HEK293 (cell line): ENCODE measurements around the gene FAF2.

Experiments used
- CTCF ChIA-PET: fragments of 350-600 bp; formaldehyde crosslinking; extraction: SDS; loops from one replicate; lab custom pipeline; 2021; ENCODE audit warnings: antibody characterized with exemption; lab: Yijun Ruan, JAX
- POLR2A ChIA-PET: fragments of 300-600 bp; formaldehyde crosslinking; extraction: SDS; loops from one replicate; lab custom pipeline; 2020; ENCODE audit warnings: antibody characterized with exemption, inconsistent platforms; lab: Yijun Ruan, JAX
- H3K27ac ChIP-seq: fragments of 200-500 bp; sonication (Bioruptor generic); 2 replicates; pipeline ENCODE4 v1.5.1; 2014; ENCODE audit warnings: low read depth, low read length, control low read depth, inconsistent platforms; ENCODE audit errors: extremely low read depth
- H3K36me3 ChIP-seq, 2 experiments: fragments of 200-500 bp in 1 of 2; sonication (Bioruptor generic) in 1 of 2; 1 replicate in 1 of 2; 2 replicates in 1 of 2; pipeline ENCODE4 v1.5.1; 2014 to 2017; ENCODE audit warnings: inconsistent platforms in 2 of 2, low read length in 2 of 2; ENCODE audit not compliant: control insufficient read depth in 2 of 2, insufficient read depth in 1 of 2
- H3K4me1 ChIP-seq: fragments of 200-500 bp; sonication (Bioruptor generic); 2 replicates; pipeline ENCODE4 v1.5.1; 2014; ENCODE audit warnings: mild to moderate bottlenecking, low read length, inconsistent platforms; ENCODE audit not compliant: control insufficient read depth, insufficient read depth
- H3K4me3 ChIP-seq: 2 replicates; pipeline ENCODE4 v1.5.1; 2011; ENCODE audit warnings: low read depth, mild to moderate bottlenecking, control low read depth, low read length, moderate library complexity
- H3K9me3 ChIP-seq: fragments of 200-500 bp; sonication (Bioruptor generic); 2 replicates; pipeline ENCODE4 v1.5.1; 2014; ENCODE audit warnings: low read depth, low read length, inconsistent platforms; ENCODE audit not compliant: control insufficient read depth, insufficient read depth
- GLI4 ChIP-seq: fragments of 450-650 bp; formaldehyde crosslinking; IDR thresholded peaks from 2 replicates; pipeline ENCODE4 v1.5.1; 2016; ENCODE audit warnings: missing biosample characterization, missing genetic modification characterization
- GLIS1 ChIP-seq: fragments of 450-650 bp; formaldehyde crosslinking; IDR thresholded peaks from 2 replicates; pipeline ENCODE4 v1.5.1; 2016; ENCODE audit warnings: missing biosample characterization, missing genetic modification characterization
- GLIS2 ChIP-seq: fragments of 450-650 bp; formaldehyde crosslinking; IDR thresholded peaks from 2 replicates; pipeline ENCODE4 v1.5.1; 2016; ENCODE audit warnings: missing biosample characterization, missing genetic modification characterization
- MZF1 ChIP-seq: fragments of 450-650 bp; formaldehyde crosslinking; IDR thresholded peaks from 2 replicates; pipeline ENCODE4 v1.5.1; 2017; ENCODE audit warnings: missing biosample characterization, missing genetic modification characterization, borderline replicate concordance
- PATZ1 ChIP-seq: fragments of 450-650 bp; formaldehyde crosslinking; IDR thresholded peaks from 2 replicates; pipeline ENCODE4 v1.5.1; 2016; ENCODE audit warnings: missing biosample characterization, missing genetic modification characterization
- RBAK ChIP-seq: fragments of 450-650 bp; formaldehyde crosslinking; IDR thresholded peaks from 2 replicates; pipeline ENCODE4 v1.5.1; 2016; ENCODE audit warnings: missing biosample characterization, missing genetic modification characterization
- ZBTB26 ChIP-seq: fragments of 450-650 bp; formaldehyde crosslinking; optimal IDR thresholded peaks from 2 replicates; pipeline ENCODE3; 2016; ENCODE audit warnings: missing biosample characterization, mild to moderate bottlenecking, missing genetic modification characterization
- ZBTB48 ChIP-seq: fragments of 450-650 bp; formaldehyde crosslinking; IDR thresholded peaks from 2 replicates; pipeline ENCODE4 v1.5.1; 2016; ENCODE audit warnings: missing biosample characterization, missing genetic modification characterization
- ZBTB49 ChIP-seq: fragments of 450-650 bp; formaldehyde crosslinking; IDR thresholded peaks from 2 replicates; pipeline ENCODE4 v1.5.1; 2016; ENCODE audit warnings: missing biosample characterization, missing genetic modification characterization, low read depth
- ZBTB6 ChIP-seq: fragments of 450-650 bp; formaldehyde crosslinking; IDR thresholded peaks from 2 replicates; pipeline ENCODE4 v1.5.1; 2017; ENCODE audit warnings: missing biosample characterization, missing genetic modification characterization
- ZIC2 ChIP-seq: fragments of 450-650 bp; formaldehyde crosslinking; IDR thresholded peaks from 2 replicates; pipeline ENCODE4 v1.5.1; 2016; ENCODE audit warnings: missing biosample characterization, missing genetic modification characterization
- ZNF10 ChIP-seq: fragments of 450-650 bp; formaldehyde crosslinking; IDR thresholded peaks from 2 replicates; pipeline ENCODE4 v1.5.1; 2017; ENCODE audit warnings: missing biosample characterization, missing genetic modification characterization
- ZNF169 ChIP-seq: fragments of 450-650 bp; formaldehyde crosslinking; IDR thresholded peaks from 2 replicates; pipeline ENCODE4 v1.5.1; 2016; ENCODE audit warnings: missing biosample characterization, missing genetic modification characterization
- ZNF214 ChIP-seq: fragments of 450-650 bp; formaldehyde crosslinking; IDR thresholded peaks from 2 replicates; pipeline ENCODE4 v1.5.1; 2017; ENCODE audit warnings: missing biosample characterization, mild to moderate bottlenecking, missing genetic modification characterization, borderline replicate concordance
- ZNF302 ChIP-seq: fragments of 450-650 bp; formaldehyde crosslinking; IDR thresholded peaks from 2 replicates; pipeline ENCODE4 v1.5.1; 2016; ENCODE audit warnings: missing biosample characterization, missing genetic modification characterization, low read depth
- ZNF311 ChIP-seq: fragments of 450-650 bp; formaldehyde crosslinking; IDR thresholded peaks from 2 replicates; pipeline ENCODE4 v1.5.1; 2017; ENCODE audit warnings: missing biosample characterization, missing genetic modification characterization, borderline replicate concordance
- ZNF335 ChIP-seq: fragments of 450-650 bp; formaldehyde crosslinking; conservative IDR thresholded peaks from 2 replicates; pipeline ENCODE4 v1.5.1; 2016; ENCODE audit warnings: missing biosample characterization, missing genetic modification characterization
- ZNF391 ChIP-seq: fragments of 450-650 bp; formaldehyde crosslinking; IDR thresholded peaks from 2 replicates; pipeline ENCODE4 v1.5.1; 2016; ENCODE audit warnings: low read depth, missing biosample characterization, missing genetic modification characterization, borderline replicate concordance
- ZNF521 ChIP-seq: fragments of 450-650 bp; formaldehyde crosslinking; IDR thresholded peaks from 2 replicates; pipeline ENCODE4 v1.5.1; 2017; ENCODE audit warnings: missing biosample characterization, mild to moderate bottlenecking, missing genetic modification characterization
- ZNF660 ChIP-seq: fragments of 450-650 bp; IDR thresholded peaks from 2 replicates; pipeline ENCODE4 v1.5.1; 2018; ENCODE audit warnings: missing biosample characterization, mild to moderate bottlenecking, missing genetic modification characterization
- ZNF670 ChIP-seq: fragments of 450-650 bp; formaldehyde crosslinking; IDR thresholded peaks from 2 replicates; pipeline ENCODE4 v1.5.1; 2016; ENCODE audit warnings: missing biosample characterization, missing genetic modification characterization, low read depth
- ZSCAN30 ChIP-seq: fragments of 450-650 bp; IDR thresholded peaks from 2 replicates; pipeline ENCODE4 v1.5.1; 2018; ENCODE audit warnings: missing biosample characterization, mild to moderate bottlenecking, missing genetic modification characterization, moderate library complexity

The FAF2 gene

GRCh38 chr5:176532795-176533194 is 84.6 kb downstream of the FAF2 start:
- POLR2A ChIA-PET: no interaction called here
- CTCF ChIA-PET: no interaction called here
- 0 out of 2 replicates have a peak, but pooled peaks cover 6% of the 10 kb centered on the region for H3K4me1 ChIP-seq
- no peaks in the 10 kb centered on the region for H3K9me3 ChIP-seq
- TF ChIP-seq ZNF311 (tag by site-specific recombination): no peak
- TF ChIP-seq ZBTB6 (tag by site-specific recombination): no peak
- no peak for TF ChIP-seq ZBTB26 (tag by site-specific recombination)
- TF ChIP-seq ZNF391 (tag by site-specific recombination): no peak
- no peak for TF ChIP-seq ZNF660 (tag by site-specific recombination)
- TF ChIP-seq RBAK: no peak
- no peak overlapping the region for H3K27ac ChIP-seq
- H3K36me3 ChIP-seq: peaks cover 0 to 47% of the 10 kb centered on the region in 2 experiments; a peak in 1 of 3 replicates
- no peak overlapping the region for H3K4me3 ChIP-seq

GRCh38 chr5:176533390-176533789 is 85.2 kb downstream of the FAF2 start:
- H3K4me1 ChIP-seq: 0 out of 2 replicates have a peak, but pooled peaks cover 8% of the 10 kb centered on the region
- POLR2A ChIA-PET: no interaction called here
- peaks cover 0 to 41% of the 10 kb centered on the region in 2 experiments; a peak in 1 of 3 replicates for H3K36me3 ChIP-seq
- H3K4me3 ChIP-seq: no peak overlapping the region
- TF ChIP-seq ZNF670 (tag by site-specific recombination) (no peak), GLIS1 (tag by site-specific recombination) (peak; percentile 93), ZBTB49 (tag by site-specific recombination) (no peak), ZNF302 (tag by site-specific recombination) (no peak), ZNF335 (tag by site-specific recombination) (no peak), ZNF214 (tag by site-specific recombination) (no peak), ZSCAN30 (tag by site-specific recombination) (no peak), ZNF169 (tag by site-specific recombination) (no peak), PATZ1 (tag by site-specific recombination) (0 out of 2 replicates have a peak, but pooled peaks have one; percentile 23), GLI4 (no peak), ZBTB48 (tag by site-specific recombination) (0 out of 2 replicates have a peak, but pooled peaks have one; percentile 23), GLIS2 (no peak), ZIC2 (tag by site-specific recombination) (peak; percentile 96), MZF1 (tag by site-specific recombination) (no peak), ZNF521 (no peak), ZNF10 (tag by site-specific recombination) (no peak)
- no peaks in the 10 kb centered on the region for H3K9me3 ChIP-seq
- CTCF ChIA-PET: interaction anchor here (0.7 to 1.4 kb wide), 2 partner anchors 10 to 41 kb away, joined by 4 to 9 read pairs; no protein-coding TSS in a partner anchor
- no peak overlapping the region for H3K27ac ChIP-seq
